Loucy (cell line): ENCODE data around the gene CYP27B1.

Experiments
- CTCF ChIP-seq: fragments of 200-600 bp; sonication (generic); conservative IDR thresholded peaks from 2 replicates; pipeline ENCODE4 v1.5.1; 2014; ENCODE audit warnings: mild to moderate bottlenecking, antibody characterized with exemption, low read length
- EZH2phosphoT487 ChIP-seq: fragments of 200-600 bp; IDR thresholded peaks from 2 replicates; pipeline ENCODE4 v1.6.1; 2018; ENCODE audit warnings: antibody characterized with exemption, mild to moderate bottlenecking, moderate library complexity, borderline replicate concordance

GRCh38 chr12:57782608-57783465 is 16.0 kb upstream of the CYP27B1 start, which contains the start of gene TSFM:
- TF ChIP-seq CTCF (peak; percentile 93), EZH2phosphoT487 (no peak)
